MCF 10A (cell line): ENCODE measurements around the gene MAPK13. TPM values are rescaled to one million over a fixed set of nuclear protein-coding genes. Genes with fewer than 3 reads are reported as not detected.

Source experiments
- BruUV-seq: library from RNA; stranded (reverse); fragments of 400-500 nt; replicated peaks from 2 replicates; lab custom pipeline; 2021; lab: Mats Ljungman, UMichigan
- CTCF ChIA-PET: fragments of 300-600 bp; sonication (Branson Sonifier 250); formaldehyde crosslinking; extraction: SDS; loops from one replicate; lab custom pipeline; 2021; ENCODE audit warnings: antibody characterized with exemption, inconsistent platforms; lab: Yijun Ruan, JAX
- POLR2A ChIA-PET: fragments of 300-600, 350-650 bp; sonication (Branson Sonifier 250); formaldehyde crosslinking; extraction: SDS; loops from one replicate; lab custom pipeline; 2020; ENCODE audit warnings: antibody characterized with exemption, inconsistent platforms; lab: Yijun Ruan, JAX
- DNase-seq: peaks from one replicate; pipeline ENCODE4 v3.0.0-alpha.2; 2018; ENCODE audit not compliant: unreplicated experiment
- H3K27ac Mint-ChIP-seq: one replicate; pipeline ENCODE4 v1.8.0; 2022; ENCODE audit warnings: mild to moderate bottlenecking, low read depth, mixed read lengths; ENCODE audit not compliant: unreplicated experiment
- H3K27me3 Mint-ChIP-seq: one replicate; pipeline ENCODE4 v1.8.0; 2022; ENCODE audit warnings: mixed read lengths; ENCODE audit not compliant: insufficient read depth, unreplicated experiment
- H3K36me3 Mint-ChIP-seq: one replicate; pipeline ENCODE4 v1.8.0; 2022; ENCODE audit warnings: mild to moderate bottlenecking, moderate library complexity, mixed read lengths; ENCODE audit not compliant: insufficient read depth, unreplicated experiment
- H3K4me1 Mint-ChIP-seq: one replicate; pipeline ENCODE4 v1.8.0; 2022; ENCODE audit warnings: mixed read lengths; ENCODE audit not compliant: insufficient read depth, unreplicated experiment
- H3K4me3 Mint-ChIP-seq: one replicate; pipeline ENCODE4 v1.8.0; 2022; ENCODE audit warnings: mild to moderate bottlenecking, moderate library complexity, mixed read lengths; ENCODE audit not compliant: unreplicated experiment
- H3K9me3 Mint-ChIP-seq: one replicate; pipeline ENCODE4 v1.8.0; 2022; ENCODE audit warnings: mixed read lengths; ENCODE audit not compliant: unreplicated experiment
- CTCF ChIP-seq: fragments of 200-600 bp; IDR thresholded peaks from one replicate; pipeline ENCODE4 v1.8.0; 2022; ENCODE audit warnings: antibody characterized with exemption, mild to moderate bottlenecking; ENCODE audit not compliant: unreplicated experiment
- intact Hi-C: fragments of 100-400 bp; cut with micrococcal nuclease; formaldehyde crosslinking; loops from 2 replicates; pipeline ENCODE4 v1.14.1; 2022
- total RNA-seq: library from RNA; stranded (reverse); gene quantifications from 2 replicates; pipeline ENCODE4 v1.2.3, GENCODE V29; 2022

MAPK13 gene
- total RNA-seq, 1 experiment from 2014 or later: 5.5 TPM

DNA sequence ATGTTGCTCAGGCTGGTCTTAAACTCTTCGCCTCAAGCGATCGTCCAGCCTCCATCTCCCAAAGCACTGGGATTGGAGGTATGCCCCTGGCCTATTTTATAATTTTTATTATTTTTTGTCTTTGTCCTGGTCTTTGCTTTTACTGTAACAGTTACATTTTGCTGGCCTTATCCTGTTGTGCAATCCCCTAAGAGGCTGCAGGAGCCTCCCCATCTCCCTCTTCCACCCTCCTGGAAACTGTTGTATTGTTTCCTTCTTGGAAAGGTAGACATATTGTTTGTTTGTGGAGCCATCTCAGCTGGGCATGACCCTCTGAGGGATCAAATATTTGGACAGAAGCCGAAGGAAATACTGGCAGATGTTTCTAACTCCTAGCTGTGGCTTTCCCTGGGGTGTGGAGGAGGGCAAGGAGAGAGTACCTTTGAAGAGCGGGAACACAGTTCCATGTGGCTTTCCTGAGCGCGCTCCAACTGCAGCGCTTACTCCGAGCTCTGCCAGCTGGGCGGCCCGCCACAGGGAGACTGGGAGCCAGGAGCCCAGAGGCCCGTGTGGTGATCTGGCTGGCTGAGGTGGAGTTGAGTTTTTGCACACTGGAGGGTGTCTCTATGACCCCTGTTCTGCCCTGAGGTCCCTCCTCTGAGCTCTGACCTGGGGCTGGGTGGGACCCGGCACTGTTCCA is 4.9 kb downstream of the MAPK13 start:
- no peak for TF ChIP-seq CTCF
- H3K4me3 Mint-ChIP-seq: no peak overlapping the region
- no peak overlapping the region for H3K27ac Mint-ChIP-seq
- H3K4me1 Mint-ChIP-seq: no peaks in the 10 kb centered on the region
- no TSS peak for BruUV-seq
- no peak for DNase-seq
- H3K9me3 Mint-ChIP-seq: no peaks in the 10 kb centered on the region
- no peaks in the 10 kb centered on the region for H3K36me3 Mint-ChIP-seq
- ChIA-PET POLR2A (interaction anchor here (0.6 kb wide), 1 partner anchor 33 kb away, joined by 3 read pairs; no protein-coding TSS in a partner anchor), CTCF (interaction anchor here (0.7 to 1.3 kb wide), 2 partner anchors 60 to 226 kb away, joined by 3 to 4 read pairs; no protein-coding TSS in a partner anchor)
- intact Hi-C loops: no loop called here
- H3K27me3 Mint-ChIP-seq: no peaks in the 10 kb centered on the region

DNA sequence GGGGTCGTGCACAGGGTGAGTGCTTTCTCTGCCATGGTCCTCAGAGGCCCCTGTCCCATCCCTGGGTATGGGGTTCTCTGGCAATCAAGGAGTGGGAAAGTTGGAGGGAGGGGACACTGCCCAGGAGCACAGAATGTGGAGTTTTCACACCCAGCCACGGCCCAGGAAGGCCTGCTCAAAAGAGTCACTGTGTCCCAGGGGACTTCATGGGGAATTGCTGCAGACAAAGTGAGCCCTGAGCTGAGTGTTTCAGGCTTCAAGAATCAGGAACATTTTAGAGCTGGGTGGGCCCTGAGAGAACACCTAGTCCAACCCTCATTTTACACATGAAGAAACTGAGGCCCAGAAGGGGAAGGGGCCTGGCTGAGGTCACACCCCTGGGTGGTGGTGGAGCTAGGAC is 5.7 kb downstream of the MAPK13 start:
- intact Hi-C loops: no loop called here
- ChIA-PET CTCF (interaction anchor here (0.7 to 1.3 kb wide), 2 partner anchors 59 to 226 kb away, joined by 3 to 4 read pairs; no protein-coding TSS in a partner anchor), POLR2A (no interaction called here)
- no peaks in the 10 kb centered on the region for H3K9me3 Mint-ChIP-seq
- no TSS peak for BruUV-seq
- no peaks in the 10 kb centered on the region for H3K27me3 Mint-ChIP-seq
- no peak for DNase-seq
- H3K4me3 Mint-ChIP-seq: no peak overlapping the region
- no peaks in the 10 kb centered on the region for H3K36me3 Mint-ChIP-seq
- H3K27ac Mint-ChIP-seq: no peak overlapping the region
- no peak for TF ChIP-seq CTCF
- no peaks in the 10 kb centered on the region for H3K4me1 Mint-ChIP-seq

DNA sequence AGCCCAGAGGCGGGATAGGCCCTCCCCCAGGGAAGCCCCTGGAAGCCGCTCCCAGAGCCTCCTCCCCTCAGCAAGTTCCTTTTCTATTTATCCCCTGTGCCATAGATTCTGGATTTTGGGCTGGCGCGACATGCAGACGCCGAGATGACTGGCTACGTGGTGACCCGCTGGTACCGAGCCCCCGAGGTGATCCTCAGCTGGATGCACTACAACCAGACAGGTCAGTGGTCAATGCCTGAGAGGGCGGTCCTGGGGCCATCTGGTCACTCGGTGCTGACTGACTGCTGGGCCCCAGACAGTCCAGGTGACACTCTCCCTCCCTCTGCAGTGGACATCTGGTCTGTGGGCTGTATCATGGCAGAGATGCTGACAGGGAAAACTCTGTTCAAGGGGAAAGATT is 6.2 kb downstream of the MAPK13 start:
- CTCF ChIA-PET: interaction anchor here (1.3 kb wide), 1 partner anchor 225 kb away, joined by 4 read pairs; no protein-coding TSS in a partner anchor

DNA sequence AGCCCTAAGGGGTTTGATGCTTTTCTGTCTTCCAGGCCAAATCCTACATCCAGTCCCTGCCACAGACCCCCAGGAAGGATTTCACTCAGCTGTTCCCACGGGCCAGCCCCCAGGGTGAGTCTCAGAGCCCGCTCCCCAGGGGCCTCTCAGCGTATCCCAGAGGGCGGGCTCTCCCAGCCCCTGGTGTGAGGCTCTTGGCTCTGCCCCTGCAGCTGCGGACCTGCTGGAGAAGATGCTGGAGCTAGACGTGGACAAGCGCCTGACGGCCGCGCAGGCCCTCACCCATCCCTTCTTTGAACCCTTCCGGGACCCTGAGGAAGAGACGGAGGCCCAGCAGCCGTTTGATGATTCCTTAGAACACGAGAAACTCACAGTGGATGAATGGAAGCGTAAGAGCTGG is 8.4 kb downstream of the MAPK13 start:
- ChIA-PET POLR2A (no interaction called here), CTCF (interaction anchor here (1.0 kb wide), 1 partner anchor 9 kb away, joined by 4 read pairs; the partner anchor contains the start of gene MAPK13)
- H3K27me3 Mint-ChIP-seq: no peaks in the 10 kb centered on the region
- TF ChIP-seq CTCF: no peak
- no TSS peak for BruUV-seq
- H3K4me1 Mint-ChIP-seq: no peaks in the 10 kb centered on the region
- no peaks in the 10 kb centered on the region for H3K9me3 Mint-ChIP-seq
- intact Hi-C loops: no loop called here
- H3K4me3 Mint-ChIP-seq: no peak overlapping the region
- no peak for DNase-seq
- H3K36me3 Mint-ChIP-seq: no peaks in the 10 kb centered on the region
- no peak overlapping the region for H3K27ac Mint-ChIP-seq

More for the DNA sequence above, 6.2 kb downstream of the MAPK13 start:
- DNase-seq: no peak
- H3K4me1 Mint-ChIP-seq: no peaks in the 10 kb centered on the region
- POLR2A ChIA-PET: no interaction called here
- intact Hi-C loops: no loop called here
- no peaks in the 10 kb centered on the region for H3K9me3 Mint-ChIP-seq
- no peak for TF ChIP-seq CTCF
- BruUV-seq: no TSS peak
- no peak overlapping the region for H3K4me3 Mint-ChIP-seq
- no peaks in the 10 kb centered on the region for H3K36me3 Mint-ChIP-seq
- H3K27ac Mint-ChIP-seq: no peak overlapping the region
- no peaks in the 10 kb centered on the region for H3K27me3 Mint-ChIP-seq
